Measurements from ENCODE around the gene CHD3. TPM values are rescaled to one million over a fixed set of nuclear protein-coding genes. Genes with fewer than 3 reads are reported as not detected.

Gene CHD3
- total and polyA plus RNA-seq, 2 of the 13 experiments (the other 11 are each of a cell fraction or from before 2014, with no cell fraction given): 2.7 to 3.7 TPM

DNA sequence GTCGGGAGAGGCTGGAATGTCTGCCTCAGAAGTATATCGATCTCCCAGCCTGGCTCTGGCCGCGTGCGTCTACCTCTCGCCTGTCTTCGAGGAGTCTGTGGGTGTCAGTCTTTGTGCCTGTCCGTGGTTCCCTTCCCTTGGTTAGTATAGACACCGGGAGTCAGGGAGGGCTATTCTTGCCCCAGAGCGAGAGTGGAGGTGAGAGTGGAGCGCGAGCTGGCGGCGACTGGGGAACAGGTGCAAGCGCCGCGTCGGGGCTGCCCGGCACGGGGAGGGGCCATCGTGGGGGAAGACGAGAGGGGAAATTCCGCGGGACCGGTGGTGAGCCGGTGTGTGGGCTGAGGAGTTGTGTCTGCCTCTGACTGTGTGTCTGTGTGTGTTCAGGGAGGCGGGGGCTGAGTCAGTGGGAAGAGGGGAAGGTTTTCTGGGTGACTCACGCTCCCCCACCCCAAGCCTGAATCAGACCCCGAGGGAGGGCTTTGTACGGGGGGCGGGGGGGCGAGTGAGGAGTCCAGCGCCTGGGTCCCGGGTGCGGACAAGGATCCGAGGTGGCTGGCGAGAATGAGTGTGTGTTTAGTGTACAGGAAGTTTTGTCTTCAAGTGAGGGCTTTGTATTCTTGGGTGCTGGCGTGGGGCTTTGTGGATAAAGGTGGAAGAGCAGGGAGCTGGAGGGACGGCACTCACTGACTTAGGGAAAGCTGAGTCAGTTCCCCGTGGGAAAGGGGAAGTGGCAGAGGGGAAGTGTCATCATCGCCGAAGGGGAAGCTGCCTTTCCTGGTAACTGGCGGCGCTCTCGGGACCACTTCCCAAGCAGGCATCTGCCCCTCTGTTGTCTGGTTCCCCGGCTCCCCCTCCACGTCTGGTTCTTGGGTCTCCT is 46.0 kb upstream of the CHD3 start (continued):
- TF ChIP-seq, protein P1, sequence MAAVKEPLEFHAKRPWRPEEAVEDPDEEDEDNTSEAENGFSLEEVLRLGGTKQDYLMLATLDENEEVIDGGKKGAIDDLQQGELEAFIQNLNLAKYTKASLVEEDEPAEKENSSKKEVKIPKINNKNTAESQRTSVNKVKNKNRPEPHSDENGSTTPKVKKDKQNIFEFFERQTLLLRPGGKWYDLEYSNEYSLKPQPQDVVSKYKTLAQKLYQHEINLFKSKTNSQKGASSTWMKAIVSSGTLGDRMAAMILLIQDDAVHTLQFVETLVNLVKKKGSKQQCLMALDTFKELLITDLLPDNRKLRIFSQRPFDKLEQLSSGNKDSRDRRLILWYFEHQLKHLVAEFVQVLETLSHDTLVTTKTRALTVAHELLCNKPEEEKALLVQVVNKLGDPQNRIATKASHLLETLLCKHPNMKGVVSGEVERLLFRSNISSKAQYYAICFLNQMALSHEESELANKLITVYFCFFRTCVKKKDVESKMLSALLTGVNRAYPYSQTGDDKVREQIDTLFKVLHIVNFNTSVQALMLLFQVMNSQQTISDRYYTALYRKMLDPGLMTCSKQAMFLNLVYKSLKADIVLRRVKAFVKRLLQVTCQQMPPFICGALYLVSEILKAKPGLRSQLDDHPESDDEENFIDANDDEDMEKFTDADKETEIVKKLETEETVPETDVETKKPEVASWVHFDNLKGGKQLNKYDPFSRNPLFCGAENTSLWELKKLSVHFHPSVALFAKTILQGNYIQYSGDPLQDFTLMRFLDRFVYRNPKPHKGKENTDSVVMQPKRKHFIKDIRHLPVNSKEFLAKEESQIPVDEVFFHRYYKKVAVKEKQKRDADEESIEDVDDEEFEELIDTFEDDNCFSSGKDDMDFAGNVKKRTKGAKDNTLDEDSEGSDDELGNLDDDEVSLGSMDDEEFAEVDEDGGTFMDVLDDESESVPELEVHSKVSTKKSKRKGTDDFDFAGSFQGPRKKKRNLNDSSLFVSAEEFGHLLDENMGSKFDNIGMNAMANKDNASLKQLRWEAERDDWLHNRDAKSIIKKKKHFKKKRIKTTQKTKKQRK (IDR thresholded peaks at IDR 0.05; ENCODE audit: low read length): no peak
- TF ChIP-seq HOXA7 (CRISPR knock-in tag; IDR thresholded peaks at IDR 0.05): 0 out of 2 replicates have a peak, but pooled peaks have one; percentile 47
- no peak for TF ChIP-seq TGIF2 (CRISPR knock-in tag; IDR thresholded peaks at IDR 0.05)
- 0 out of 2 replicates have a peak, but pooled peaks have one; percentile 17 for TF ChIP-seq HOXD1 (CRISPR knock-in tag; IDR thresholded peaks at IDR 0.05)
- no peak for TF ChIP-seq ZNF841 (CRISPR knock-in tag; IDR thresholded peaks at IDR 0.05; ENCODE audit: borderline replicate concordance)
- TF ChIP-seq POLR2AphosphoS2 (IDR thresholded peaks at IDR 0.05; ENCODE audit: low read depth, low read length): no peak
- 0 out of 2 replicates have a peak, but pooled peaks have one; percentile 1 for TF ChIP-seq ZNF446 (CRISPR knock-in tag; IDR thresholded peaks at IDR 0.05)
- TF ChIP-seq SIN3B (IDR thresholded peaks at IDR 0.05; ENCODE audit: low read length): no peak
- no peak for TF ChIP-seq ZMYM3 (CRISPR knock-in tag; IDR thresholded peaks at IDR 0.05)
- TF ChIP-seq ZNF674 (CRISPR knock-in tag; IDR thresholded peaks at IDR 0.05; ENCODE audit: low read depth): no peak
- TF ChIP-seq ZZZ3 (CRISPR knock-in tag; IDR thresholded peaks at IDR 0.05; ENCODE audit: borderline replicate concordance): no peak
- no peak; the same call in 1 of the 2 replicates for TF ChIP-seq SSRP1 (CRISPR knock-in tag; IDR thresholded peaks at IDR 0.05)
- no peak for TF ChIP-seq TCF7 (IDR thresholded peaks at IDR 0.05; ENCODE audit: low read depth)
- TF ChIP-seq, protein P2, sequence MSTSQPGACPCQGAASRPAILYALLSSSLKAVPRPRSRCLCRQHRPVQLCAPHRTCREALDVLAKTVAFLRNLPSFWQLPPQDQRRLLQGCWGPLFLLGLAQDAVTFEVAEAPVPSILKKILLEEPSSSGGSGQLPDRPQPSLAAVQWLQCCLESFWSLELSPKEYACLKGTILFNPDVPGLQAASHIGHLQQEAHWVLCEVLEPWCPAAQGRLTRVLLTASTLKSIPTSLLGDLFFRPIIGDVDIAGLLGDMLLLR (CRISPR knock-in tag; IDR thresholded peaks at IDR 0.05): no peak
- TF ChIP-seq, protein P3, sequence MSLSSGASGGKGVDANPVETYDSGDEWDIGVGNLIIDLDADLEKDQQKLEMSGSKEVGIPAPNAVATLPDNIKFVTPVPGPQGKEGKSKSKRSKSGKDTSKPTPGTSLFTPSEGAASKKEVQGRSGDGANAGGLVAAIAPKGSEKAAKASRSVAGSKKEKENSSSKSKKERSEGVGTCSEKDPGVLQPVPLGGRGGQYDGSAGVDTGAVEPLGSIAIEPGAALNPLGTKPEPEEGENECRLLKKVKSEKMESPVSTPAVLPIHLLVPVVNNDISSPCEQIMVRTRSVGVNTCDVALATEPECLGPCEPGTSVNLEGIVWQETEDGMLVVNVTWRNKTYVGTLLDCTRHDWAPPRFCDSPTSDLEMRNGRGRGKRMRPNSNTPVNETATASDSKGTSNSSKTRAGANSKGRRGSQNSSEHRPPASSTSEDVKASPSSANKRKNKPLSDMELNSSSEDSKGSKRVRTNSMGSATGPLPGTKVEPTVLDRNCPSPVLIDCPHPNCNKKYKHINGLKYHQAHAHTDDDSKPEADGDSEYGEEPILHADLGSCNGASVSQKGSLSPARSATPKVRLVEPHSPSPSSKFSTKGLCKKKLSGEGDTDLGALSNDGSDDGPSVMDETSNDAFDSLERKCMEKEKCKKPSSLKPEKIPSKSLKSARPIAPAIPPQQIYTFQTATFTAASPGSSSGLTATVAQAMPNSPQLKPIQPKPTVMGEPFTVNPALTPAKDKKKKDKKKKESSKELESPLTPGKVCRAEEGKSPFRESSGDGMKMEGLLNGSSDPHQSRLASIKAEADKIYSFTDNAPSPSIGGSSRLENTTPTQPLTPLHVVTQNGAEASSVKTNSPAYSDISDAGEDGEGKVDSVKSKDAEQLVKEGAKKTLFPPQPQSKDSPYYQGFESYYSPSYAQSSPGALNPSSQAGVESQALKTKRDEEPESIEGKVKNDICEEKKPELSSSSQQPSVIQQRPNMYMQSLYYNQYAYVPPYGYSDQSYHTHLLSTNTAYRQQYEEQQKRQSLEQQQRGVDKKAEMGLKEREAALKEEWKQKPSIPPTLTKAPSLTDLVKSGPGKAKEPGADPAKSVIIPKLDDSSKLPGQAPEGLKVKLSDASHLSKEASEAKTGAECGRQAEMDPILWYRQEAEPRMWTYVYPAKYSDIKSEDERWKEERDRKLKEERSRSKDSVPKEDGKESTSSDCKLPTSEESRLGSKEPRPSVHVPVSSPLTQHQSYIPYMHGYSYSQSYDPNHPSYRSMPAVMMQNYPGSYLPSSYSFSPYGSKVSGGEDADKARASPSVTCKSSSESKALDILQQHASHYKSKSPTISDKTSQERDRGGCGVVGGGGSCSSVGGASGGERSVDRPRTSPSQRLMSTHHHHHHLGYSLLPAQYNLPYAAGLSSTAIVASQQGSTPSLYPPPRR (CRISPR knock-in tag; IDR thresholded peaks at IDR 0.05; ENCODE audit: borderline replicate concordance): no peak
- no peak; the same call in 1 of the 2 replicates for TF ChIP-seq BHLHE40 (IDR thresholded peaks at IDR 0.05; ENCODE audit: low read length)
- TF ChIP-seq, protein P4, sequence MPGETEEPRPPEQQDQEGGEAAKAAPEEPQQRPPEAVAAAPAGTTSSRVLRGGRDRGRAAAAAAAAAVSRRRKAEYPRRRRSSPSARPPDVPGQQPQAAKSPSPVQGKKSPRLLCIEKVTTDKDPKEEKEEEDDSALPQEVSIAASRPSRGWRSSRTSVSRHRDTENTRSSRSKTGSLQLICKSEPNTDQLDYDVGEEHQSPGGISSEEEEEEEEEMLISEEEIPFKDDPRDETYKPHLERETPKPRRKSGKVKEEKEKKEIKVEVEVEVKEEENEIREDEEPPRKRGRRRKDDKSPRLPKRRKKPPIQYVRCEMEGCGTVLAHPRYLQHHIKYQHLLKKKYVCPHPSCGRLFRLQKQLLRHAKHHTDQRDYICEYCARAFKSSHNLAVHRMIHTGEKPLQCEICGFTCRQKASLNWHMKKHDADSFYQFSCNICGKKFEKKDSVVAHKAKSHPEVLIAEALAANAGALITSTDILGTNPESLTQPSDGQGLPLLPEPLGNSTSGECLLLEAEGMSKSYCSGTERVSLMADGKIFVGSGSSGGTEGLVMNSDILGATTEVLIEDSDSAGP (CRISPR knock-in tag; IDR thresholded peaks at IDR 0.05; ENCODE audit: borderline replicate concordance): peak; percentile 85; the same call in 1 of the 2 replicates
- no peak for TF ChIP-seq ZMAT3 (CRISPR knock-in tag; conservative IDR thresholded peaks at IDR 0.05)
